ENCODE data around the gene TMEM242.

Gene TMEM242

DNA sequence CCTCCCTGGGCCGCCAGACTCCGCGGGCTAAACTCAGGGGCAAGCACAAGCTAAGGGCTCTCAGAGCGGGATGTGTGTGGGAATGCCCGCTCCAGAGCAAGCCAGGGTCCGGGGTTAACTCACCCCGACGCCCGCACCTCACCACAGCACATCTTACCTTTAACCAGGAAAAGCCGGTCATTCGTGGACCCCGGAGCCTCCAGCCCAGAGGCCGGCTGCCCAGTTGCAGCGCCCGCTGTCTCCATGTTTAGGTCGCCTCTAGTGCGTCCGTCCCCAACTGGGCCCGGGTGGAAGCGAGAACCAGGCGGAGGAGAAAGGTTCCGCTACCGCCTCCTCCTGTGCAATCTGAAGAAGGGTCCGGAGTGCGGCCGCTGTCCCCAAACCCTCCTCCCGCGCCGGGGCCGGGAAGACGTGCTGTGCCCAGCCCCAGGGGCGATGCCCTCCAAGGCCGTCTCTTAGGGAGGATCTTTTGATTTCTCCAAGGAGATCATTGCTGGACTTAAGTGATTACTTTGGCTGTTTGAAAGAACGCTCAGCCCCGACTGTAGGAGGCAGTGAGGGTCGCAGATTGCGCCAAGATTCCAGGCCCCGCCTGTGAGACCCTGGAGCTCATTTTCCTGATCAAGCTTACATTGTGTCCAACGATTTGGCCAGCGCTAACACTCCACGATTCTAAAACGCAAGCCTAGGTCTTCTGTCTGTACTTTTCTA lies at the start of gene TMEM242:
Gene TMEM242 (minus strand): TSS at position 265 of the 711 bp plus-strand sequence. CDS start 20 bp downstream, at position 245.
- H3K4me3 ChIP-seq (ENCODE audit: low read length in 2 of 2): peak within 1 kb of the TSS; percentile 74 to 96
- H3K9me3 ChIP-seq (ENCODE audit: control insufficient read depth in 2 of 2, low read length in 2 of 2): no peaks in the 10 kb centered on the region
- peak within 1 kb of the TSS; percentile 85 to 89 for H3K9ac ChIP-seq (ENCODE audit: low read depth in 1 of 2, low read length in 2 of 2)
- H3K36me3 ChIP-seq (ENCODE audit: control insufficient read depth in 2 of 2, insufficient read depth in 2 of 2, low read length in 2 of 2): peaks cover 10 to 12% of the 10 kb centered on the region in 2 donors
- peaks cover 2 to 6% of the 10 kb centered on the region in 2 donors for H3K27me3 ChIP-seq (ENCODE audit: control insufficient read depth in 2 of 2, insufficient read depth in 2 of 2, low read length in 2 of 2)
- H3K27ac ChIP-seq (ENCODE audit: low read depth in 2 of 2, low read length in 2 of 2): peak within 1 kb of the TSS; percentile 83
- peaks cover 8 to 9% of the 10 kb centered on the region in 2 donors for H3K4me1 ChIP-seq (ENCODE audit: control insufficient read depth in 2 of 2, insufficient read depth in 2 of 2, low read length in 2 of 2)

DNA sequence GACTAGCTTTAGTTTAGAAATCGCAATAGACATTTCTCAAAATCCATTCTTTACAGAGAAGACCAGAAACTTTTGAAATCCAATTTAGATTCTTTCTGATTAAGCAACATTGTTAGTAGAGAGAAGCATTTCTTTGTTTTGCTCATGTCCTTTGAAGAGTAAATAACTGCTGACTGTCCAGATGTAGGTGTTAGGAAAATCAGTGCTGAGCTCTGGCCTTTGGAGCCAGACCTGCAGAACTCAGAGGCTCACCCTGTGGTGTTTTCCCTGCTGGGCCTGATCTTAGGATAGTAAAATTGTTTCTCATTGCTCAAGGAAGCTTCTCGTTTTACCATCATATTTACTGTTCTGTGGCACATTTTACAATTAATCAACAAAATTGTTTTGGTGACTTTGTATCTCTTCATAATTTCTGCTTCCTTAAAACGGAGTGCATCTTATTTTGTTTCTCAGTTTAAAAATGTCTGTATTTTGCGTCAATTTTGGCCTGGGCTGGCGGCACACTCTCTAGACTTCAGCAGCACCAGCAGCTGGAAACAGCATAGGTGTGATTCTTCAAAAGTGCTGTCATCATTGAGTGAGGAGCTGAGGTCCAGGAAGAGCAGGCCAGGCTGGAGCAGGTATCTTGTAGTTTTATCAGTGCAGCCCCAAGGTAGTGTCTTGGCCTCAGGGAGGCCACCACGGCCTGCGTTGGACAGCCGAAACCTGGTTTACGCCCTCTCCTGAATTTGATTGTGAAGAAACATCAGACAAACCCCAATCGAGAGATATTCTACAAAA lies 49.4 kb upstream of the TMEM242 start:
- no peaks in the 10 kb centered on the region for H3K9me3 ChIP-seq (ENCODE audit: control insufficient read depth in 2 of 2, low read length in 2 of 2)
- no peaks in the 10 kb centered on the region for H3K36me3 ChIP-seq (ENCODE audit: control insufficient read depth in 2 of 2, insufficient read depth in 2 of 2, low read length in 2 of 2)
- no peak overlapping the region for H3K27ac ChIP-seq (ENCODE audit: low read depth in 2 of 2, low read length in 2 of 2)
- no peak overlapping the region for H3K4me3 ChIP-seq (ENCODE audit: low read length in 2 of 2)
- no peak overlapping the region for H3K9ac ChIP-seq (ENCODE audit: low read depth in 1 of 2, low read length in 2 of 2)
- H3K27me3 ChIP-seq (ENCODE audit: control insufficient read depth in 2 of 2, insufficient read depth in 2 of 2, low read length in 2 of 2): no peaks in the 10 kb centered on the region
- H3K4me1 ChIP-seq (ENCODE audit: control insufficient read depth in 2 of 2, insufficient read depth in 2 of 2, low read length in 2 of 2): no peaks in the 10 kb centered on the region

DNA sequence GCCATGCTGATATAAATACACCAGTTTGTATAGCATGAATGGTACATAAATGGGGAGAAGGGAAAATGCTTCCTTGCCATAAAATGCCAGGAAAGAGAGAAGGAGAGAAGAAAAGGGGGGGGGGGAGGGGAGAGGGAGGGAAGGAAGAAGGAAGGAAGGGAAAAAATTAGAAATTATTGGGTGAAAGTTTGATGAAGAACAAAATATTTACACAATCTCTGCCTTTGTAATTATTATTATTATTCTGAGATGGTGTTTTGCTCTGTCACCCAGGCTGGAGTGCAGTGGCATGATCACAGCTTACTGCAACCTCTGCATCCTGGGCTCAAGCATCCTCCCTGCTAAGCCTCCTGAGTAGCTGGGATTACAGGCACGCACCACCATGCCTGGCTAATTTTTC lies 47.4 kb upstream of the TMEM242 start:
- H3K27ac ChIP-seq (ENCODE audit: low read depth in 2 of 2, low read length in 2 of 2): no peak overlapping the region
- H3K9ac ChIP-seq (ENCODE audit: low read depth in 1 of 2, low read length in 2 of 2): no peak overlapping the region
- no peaks in the 10 kb centered on the region for H3K27me3 ChIP-seq (ENCODE audit: control insufficient read depth in 2 of 2, insufficient read depth in 2 of 2, low read length in 2 of 2)
- no peaks in the 10 kb centered on the region for H3K9me3 ChIP-seq (ENCODE audit: control insufficient read depth in 2 of 2, low read length in 2 of 2)
- H3K4me3 ChIP-seq (ENCODE audit: low read length in 2 of 2): no peak overlapping the region
- H3K36me3 ChIP-seq (ENCODE audit: control insufficient read depth in 2 of 2, insufficient read depth in 2 of 2, low read length in 2 of 2): no peaks in the 10 kb centered on the region
- no peaks in the 10 kb centered on the region for H3K4me1 ChIP-seq (ENCODE audit: control insufficient read depth in 2 of 2, insufficient read depth in 2 of 2, low read length in 2 of 2)

DNA sequence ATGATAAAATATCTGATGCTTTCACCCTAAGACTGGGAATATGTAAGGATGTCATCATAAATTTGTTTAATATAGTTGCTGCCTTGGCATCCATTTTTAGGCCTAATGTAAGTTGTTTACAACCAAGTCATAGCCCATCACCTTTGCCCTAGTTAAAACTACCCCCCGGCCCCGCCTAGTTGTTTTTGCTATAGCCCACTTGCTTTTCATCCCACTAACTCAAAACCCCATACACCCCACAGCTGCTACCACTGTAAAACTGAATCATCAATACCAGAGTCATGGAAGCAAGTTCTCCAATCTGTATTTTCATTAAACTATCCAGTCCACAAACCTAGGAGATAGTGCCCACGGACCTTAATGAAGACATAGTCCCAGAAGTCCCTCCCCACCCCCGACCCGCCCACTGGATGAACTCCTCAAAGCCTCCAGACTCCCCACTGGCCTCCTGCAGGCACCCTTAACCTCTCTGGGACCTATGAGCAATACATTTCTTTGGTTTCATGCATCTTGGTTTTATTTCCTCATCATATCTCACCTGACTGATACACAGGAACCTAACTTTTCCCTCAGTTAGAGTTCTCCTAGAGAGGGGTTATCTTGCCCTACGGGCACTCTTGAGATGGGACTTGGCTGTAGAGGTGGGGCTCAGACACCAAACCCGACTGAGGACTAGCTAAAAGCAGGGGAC lies 45.2 kb upstream of the TMEM242 start:
- Histone ChIP-seq H3K9me3 (ENCODE audit: control insufficient read depth in 2 of 2, low read length in 2 of 2) (no peaks in the 10 kb centered on the region), H3K4me3 (ENCODE audit: low read length in 2 of 2) (no peak overlapping the region), H3K9ac (ENCODE audit: low read depth in 1 of 2, low read length in 2 of 2) (no peak overlapping the region), H3K27me3 (ENCODE audit: control insufficient read depth in 2 of 2, insufficient read depth in 2 of 2, low read length in 2 of 2) (no peaks in the 10 kb centered on the region), H3K36me3 (ENCODE audit: control insufficient read depth in 2 of 2, insufficient read depth in 2 of 2, low read length in 2 of 2) (no peaks in the 10 kb centered on the region), H3K4me1 (ENCODE audit: control insufficient read depth in 2 of 2, insufficient read depth in 2 of 2, low read length in 2 of 2) (no peaks in the 10 kb centered on the region), H3K27ac (ENCODE audit: low read depth in 2 of 2, low read length in 2 of 2) (no peak overlapping the region)

DNA sequence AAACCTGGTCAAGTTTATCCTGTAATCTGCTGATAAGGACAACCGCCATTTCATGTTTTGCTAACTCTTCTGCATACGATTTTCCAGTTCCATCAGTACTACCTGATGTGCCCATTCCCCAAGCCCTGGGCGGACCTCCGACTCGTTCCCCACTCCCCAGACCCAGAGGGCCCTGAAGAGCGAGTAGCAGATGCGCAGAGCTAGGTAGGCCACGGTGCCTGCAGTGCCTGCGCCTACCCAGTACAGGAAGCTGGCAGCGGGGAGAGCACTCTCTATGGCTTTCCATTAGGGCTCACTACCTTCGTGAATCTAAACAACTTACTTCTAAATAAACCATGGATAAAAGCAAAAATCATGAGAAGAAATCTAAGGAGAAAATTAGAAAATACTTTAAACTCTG lies 43.3 kb upstream of the TMEM242 start:
- Histone ChIP-seq H3K9me3 (ENCODE audit: control insufficient read depth in 2 of 2, low read length in 2 of 2) (no peaks in the 10 kb centered on the region), H3K27me3 (ENCODE audit: control insufficient read depth in 2 of 2, insufficient read depth in 2 of 2, low read length in 2 of 2) (no peaks in the 10 kb centered on the region), H3K27ac (ENCODE audit: low read depth in 2 of 2, low read length in 2 of 2) (no peak overlapping the region), H3K9ac (ENCODE audit: low read depth in 1 of 2, low read length in 2 of 2) (no peak overlapping the region), H3K4me3 (ENCODE audit: low read length in 2 of 2) (no peak overlapping the region), H3K4me1 (ENCODE audit: control insufficient read depth in 2 of 2, insufficient read depth in 2 of 2, low read length in 2 of 2) (no peaks in the 10 kb centered on the region), H3K36me3 (ENCODE audit: control insufficient read depth in 2 of 2, insufficient read depth in 2 of 2, low read length in 2 of 2) (no peaks in the 10 kb centered on the region)

DNA sequence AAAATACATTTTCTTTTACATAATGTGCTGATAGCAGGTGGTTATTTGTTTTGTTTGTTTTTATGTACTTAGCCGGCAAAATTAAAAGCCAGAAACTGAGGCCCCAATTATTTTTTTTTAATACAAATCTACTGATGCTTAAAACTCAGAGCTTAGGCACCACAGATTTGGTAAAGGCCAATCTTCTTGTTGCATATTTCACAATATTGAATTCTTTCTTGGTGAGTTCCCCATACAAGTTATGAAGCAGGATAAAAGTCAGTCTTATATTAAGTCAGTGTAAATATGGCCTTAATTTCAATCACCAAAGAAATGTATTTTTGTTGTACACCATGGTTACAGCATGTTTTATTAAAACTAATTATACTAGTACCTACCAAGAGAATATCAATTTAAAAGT lies 41.4 kb upstream of the TMEM242 start:
- no peaks in the 10 kb centered on the region for H3K36me3 ChIP-seq (ENCODE audit: control insufficient read depth in 2 of 2, insufficient read depth in 2 of 2, low read length in 2 of 2)

DNA sequence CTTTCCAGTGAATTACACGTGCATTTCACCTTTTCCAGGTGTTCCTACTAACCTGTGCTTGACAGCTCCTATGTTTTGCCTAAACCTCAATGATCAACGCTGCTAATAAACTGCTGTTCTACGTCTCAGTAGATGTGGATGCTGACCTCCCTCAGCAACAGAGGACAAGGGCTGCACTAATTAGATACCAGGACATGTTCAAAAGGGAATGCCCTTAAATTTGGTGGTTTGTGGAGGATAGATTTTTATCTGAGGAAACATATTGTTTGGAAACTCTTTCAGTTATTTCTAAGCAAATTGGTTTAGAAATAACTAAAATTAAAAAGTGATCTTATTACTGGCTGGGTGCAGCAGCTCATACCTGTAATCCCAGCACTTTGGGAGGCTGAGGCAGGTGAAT lies 38.6 kb upstream of the TMEM242 start:
- Histone ChIP-seq H3K9me3 (ENCODE audit: control insufficient read depth in 2 of 2, low read length in 2 of 2) (no peaks in the 10 kb centered on the region), H3K9ac (ENCODE audit: low read depth in 1 of 2, low read length in 2 of 2) (no peak overlapping the region), H3K36me3 (ENCODE audit: control insufficient read depth in 2 of 2, insufficient read depth in 2 of 2, low read length in 2 of 2) (no peaks in the 10 kb centered on the region), H3K4me1 (ENCODE audit: control insufficient read depth in 2 of 2, insufficient read depth in 2 of 2, low read length in 2 of 2) (no peaks in the 10 kb centered on the region), H3K4me3 (ENCODE audit: low read length in 2 of 2) (no peak overlapping the region), H3K27me3 (ENCODE audit: control insufficient read depth in 2 of 2, insufficient read depth in 2 of 2, low read length in 2 of 2) (peaks cover 0 to 4% of the 10 kb centered on the region in 2 donors), H3K27ac (ENCODE audit: low read depth in 2 of 2, low read length in 2 of 2) (no peak overlapping the region)

More for the DNA sequence above, 41.4 kb upstream of the TMEM242 start:
- Histone ChIP-seq H3K9me3 (ENCODE audit: control insufficient read depth in 2 of 2, low read length in 2 of 2) (no peaks in the 10 kb centered on the region), H3K27ac (ENCODE audit: low read depth in 2 of 2, low read length in 2 of 2) (no peak overlapping the region), H3K4me3 (ENCODE audit: low read length in 2 of 2) (no peak overlapping the region), H3K4me1 (ENCODE audit: control insufficient read depth in 2 of 2, insufficient read depth in 2 of 2, low read length in 2 of 2) (no peaks in the 10 kb centered on the region), H3K9ac (ENCODE audit: low read depth in 1 of 2, low read length in 2 of 2) (no peak overlapping the region), H3K27me3 (ENCODE audit: control insufficient read depth in 2 of 2, insufficient read depth in 2 of 2, low read length in 2 of 2) (no peaks in the 10 kb centered on the region)

DNA sequence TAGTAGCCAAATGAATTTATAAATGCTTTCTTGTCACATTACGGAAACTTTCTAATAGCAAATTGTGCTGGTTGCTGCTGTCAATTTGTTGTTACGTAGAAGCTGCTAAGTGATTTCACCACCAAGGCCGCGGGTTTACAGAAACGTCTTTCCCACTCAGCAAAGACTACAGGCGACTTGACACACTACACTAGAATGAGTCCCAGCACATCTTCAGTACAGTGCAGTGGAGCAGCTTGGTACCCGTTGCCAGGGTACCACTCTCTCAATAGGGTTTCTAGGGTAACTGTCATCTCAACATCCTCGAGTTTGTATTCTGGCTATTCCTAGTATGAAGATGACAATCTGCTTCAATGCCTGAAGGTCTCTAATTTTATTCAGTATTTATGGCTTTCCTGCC lies 35.0 kb upstream of the TMEM242 start:
- Histone ChIP-seq H3K27ac (ENCODE audit: low read depth in 2 of 2, low read length in 2 of 2) (no peak overlapping the region), H3K36me3 (ENCODE audit: control insufficient read depth in 2 of 2, insufficient read depth in 2 of 2, low read length in 2 of 2) (no peaks in the 10 kb centered on the region), H3K27me3 (ENCODE audit: control insufficient read depth in 2 of 2, insufficient read depth in 2 of 2, low read length in 2 of 2) (peaks cover 0 to 4% of the 10 kb centered on the region in 2 donors), H3K4me3 (ENCODE audit: low read length in 2 of 2) (no peak overlapping the region), H3K4me1 (ENCODE audit: control insufficient read depth in 2 of 2, insufficient read depth in 2 of 2, low read length in 2 of 2) (no peaks in the 10 kb centered on the region), H3K9ac (ENCODE audit: low read depth in 1 of 2, low read length in 2 of 2) (no peak overlapping the region), H3K9me3 (ENCODE audit: control insufficient read depth in 2 of 2, low read length in 2 of 2) (no peaks in the 10 kb centered on the region)

DNA sequence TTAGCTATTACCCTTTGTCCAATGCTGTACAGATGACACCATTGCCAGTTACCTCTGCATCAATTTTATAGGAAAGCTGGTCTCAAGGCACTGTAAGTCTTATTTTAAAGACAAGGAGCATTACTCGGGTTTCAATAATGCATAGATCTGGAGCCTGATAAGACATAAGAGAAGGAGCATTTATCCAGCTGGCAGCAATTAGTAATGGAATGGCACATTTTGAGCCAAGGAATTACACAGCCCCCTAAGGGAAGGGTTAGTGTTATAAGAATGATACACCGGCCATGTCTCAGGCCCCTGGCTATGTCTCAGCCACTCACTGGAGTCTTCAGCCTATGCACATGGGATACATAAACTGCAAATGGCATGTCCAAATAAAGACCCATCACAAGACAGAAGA lies 23.1 kb upstream of the TMEM242 start:
- no peak overlapping the region for H3K27ac ChIP-seq (ENCODE audit: low read depth in 2 of 2, low read length in 2 of 2)
- H3K9me3 ChIP-seq (ENCODE audit: control insufficient read depth in 2 of 2, low read length in 2 of 2): peaks cover 3 to 4% of the 10 kb centered on the region in 2 donors
- no peak overlapping the region for H3K9ac ChIP-seq (ENCODE audit: low read depth in 1 of 2, low read length in 2 of 2)
- no peaks in the 10 kb centered on the region for H3K4me1 ChIP-seq (ENCODE audit: control insufficient read depth in 2 of 2, insufficient read depth in 2 of 2, low read length in 2 of 2)
- H3K36me3 ChIP-seq (ENCODE audit: control insufficient read depth in 2 of 2, insufficient read depth in 2 of 2, low read length in 2 of 2): no peaks in the 10 kb centered on the region
- peaks cover 0 to 3% of the 10 kb centered on the region in 2 donors for H3K27me3 ChIP-seq (ENCODE audit: control insufficient read depth in 2 of 2, insufficient read depth in 2 of 2, low read length in 2 of 2)
- H3K4me3 ChIP-seq (ENCODE audit: low read length in 2 of 2): no peak overlapping the region

DNA sequence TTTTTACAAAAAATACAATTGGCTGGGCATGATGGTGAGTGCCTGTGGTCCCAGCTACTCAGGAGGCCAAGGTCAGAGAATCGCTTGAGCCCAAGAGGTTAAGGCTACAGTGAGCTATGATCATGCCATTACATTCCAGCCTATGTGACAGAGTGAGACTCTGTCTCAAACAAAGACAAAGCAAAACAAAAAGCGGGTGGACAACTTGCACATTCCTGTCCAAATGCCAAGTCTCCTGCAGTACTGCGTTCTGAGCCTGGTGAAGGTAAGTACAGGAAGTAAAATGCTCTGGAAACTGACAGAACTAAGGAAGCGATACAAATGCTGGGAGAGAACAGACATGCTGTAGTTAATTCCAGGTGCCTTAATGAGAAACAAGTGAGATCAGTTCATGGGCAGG lies 20.4 kb upstream of the TMEM242 start:
- Histone ChIP-seq H3K36me3 (ENCODE audit: control insufficient read depth in 2 of 2, insufficient read depth in 2 of 2, low read length in 2 of 2) (no peaks in the 10 kb centered on the region), H3K9ac (ENCODE audit: low read depth in 1 of 2, low read length in 2 of 2) (no peak overlapping the region), H3K9me3 (ENCODE audit: control insufficient read depth in 2 of 2, low read length in 2 of 2) (no peaks in the 10 kb centered on the region), H3K27ac (ENCODE audit: low read depth in 2 of 2, low read length in 2 of 2) (no peak overlapping the region), H3K27me3 (ENCODE audit: control insufficient read depth in 2 of 2, insufficient read depth in 2 of 2, low read length in 2 of 2) (peaks cover 0 to 3% of the 10 kb centered on the region in 2 donors), H3K4me1 (ENCODE audit: control insufficient read depth in 2 of 2, insufficient read depth in 2 of 2, low read length in 2 of 2) (no peaks in the 10 kb centered on the region), H3K4me3 (ENCODE audit: low read length in 2 of 2) (no peak overlapping the region)
